Neural progenitor cell (in vitro differentiated cells): ENCODE data around the gene PHF20. TPM values are rescaled to one million over a fixed set of nuclear protein-coding genes. Genes with fewer than 3 reads are reported as not detected.

ENCODE experiments used
- DNase-seq: peaks from one replicate; pipeline ENCODE4 v3.0.0-alpha.2; 2016; ENCODE audit warnings: low spot score
- H2AFZ ChIP-seq: fragments of 200-600 bp; sonication (generic); replicated peaks from 2 replicates; pipeline ENCODE4 v1.6.1; 2016; ENCODE audit warnings: antibody characterized with exemption
- H3F3A ChIP-seq: fragments of 200-600 bp; sonication (generic); 2 replicates; pipeline ENCODE4 v1.6.1; 2016; ENCODE audit warnings: antibody characterized with exemption, low read depth
- H3K27ac ChIP-seq: fragments of 200-600 bp; sonication (generic); 2 replicates; pipeline ENCODE4 v1.5.1; 2016; ENCODE audit warnings: mild to moderate bottlenecking
- H3K27me3 ChIP-seq: fragments of 200-600 bp; sonication (generic); 2 replicates; pipeline ENCODE4 v1.6.1; 2016; ENCODE audit warnings: mild to moderate bottlenecking, moderate library complexity
- H3K36me3 ChIP-seq: fragments of 200-600 bp; sonication (generic); 2 replicates; pipeline ENCODE4 v1.5.1; 2016
- H3K4me1 ChIP-seq: fragments of 200-600 bp; sonication (generic); 2 replicates; pipeline ENCODE4 v1.6.1; 2016; ENCODE audit warnings: mixed run types
- H3K4me2 ChIP-seq: fragments of 200-600 bp; sonication (generic); 2 replicates; pipeline ENCODE4 v1.6.1; 2016
- H3K4me3 ChIP-seq: fragments of 200-600 bp; sonication (generic); 2 replicates; pipeline ENCODE4 v1.5.1; 2016
- H3K79me2 ChIP-seq: fragments of 200-600 bp; sonication (generic); 2 replicates; pipeline ENCODE4 v1.6.1; 2016; ENCODE audit warnings: low read depth
- H3K9ac ChIP-seq: fragments of 200-600 bp; sonication (generic); 2 replicates; pipeline ENCODE4 v1.6.1; 2016
- H3K9me3 ChIP-seq: fragments of 200-600 bp; sonication (generic); 2 replicates; pipeline ENCODE4 v1.5.1; 2016; ENCODE audit warnings: low read depth
- H4K20me1 ChIP-seq: fragments of 200-600 bp; sonication (generic); 2 replicates; pipeline ENCODE4 v1.6.1; 2016; ENCODE audit warnings: low read depth
- H3K27ac Mint-ChIP-seq: 3 replicates; pipeline ENCODE4 v1.8.0; 2021; ENCODE audit warnings: mixed read lengths
- H3K27me3 Mint-ChIP-seq: 2 replicates; pipeline ENCODE4 v1.8.0; 2022; ENCODE audit warnings: low read depth, mild to moderate bottlenecking, inconsistent platforms, moderate library complexity, mixed read lengths; ENCODE audit not compliant: insufficient read depth
- H3K36me3 Mint-ChIP-seq: 3 replicates; pipeline ENCODE4 v1.8.0; 2021; ENCODE audit warnings: mixed read lengths
- H3K4me1 Mint-ChIP-seq: 3 replicates; pipeline ENCODE4 v1.8.0; 2021; ENCODE audit warnings: mixed read lengths
- H3K4me3 Mint-ChIP-seq: 3 replicates; pipeline ENCODE4 v1.8.0; 2021; ENCODE audit warnings: mild to moderate bottlenecking, moderate library complexity, mixed read lengths
- H3K9me3 Mint-ChIP-seq: 3 replicates; pipeline ENCODE4 v1.8.0; 2020; ENCODE audit warnings: mixed read lengths
- EZH2 ChIP-seq: fragments of 200-600 bp; sonication (generic); IDR thresholded peaks from 2 replicates; pipeline ENCODE4 v1.6.1; 2017; ENCODE audit warnings: antibody characterized with exemption, mild to moderate bottlenecking, moderate library complexity
- EZH2phosphoT487 ChIP-seq: fragments of 200-600 bp; sonication (generic); IDR thresholded peaks from 2 replicates; pipeline ENCODE4 v1.6.1; 2017; ENCODE audit warnings: antibody characterized with exemption
- total RNA-seq: library from RNA; depleted of rRNA; stranded (reverse); fragments of >200 nt; gene quantifications from 2 replicates; pipeline ENCODE4 v1.2.3, GENCODE V29; 2015; ENCODE audit warnings: low replicate concordance
- TF ChIP-seq, protein P1 (sequence below): fragments of 200-600 bp; sonication (generic); IDR thresholded peaks from 2 replicates; pipeline ENCODE4 v1.5.1; 2017; ENCODE audit warnings: antibody characterized with exemption, mild to moderate bottlenecking

PHF20 gene
- total RNA-seq, 1 donor from 2014 or later = 54.7 TPM

DNA sequence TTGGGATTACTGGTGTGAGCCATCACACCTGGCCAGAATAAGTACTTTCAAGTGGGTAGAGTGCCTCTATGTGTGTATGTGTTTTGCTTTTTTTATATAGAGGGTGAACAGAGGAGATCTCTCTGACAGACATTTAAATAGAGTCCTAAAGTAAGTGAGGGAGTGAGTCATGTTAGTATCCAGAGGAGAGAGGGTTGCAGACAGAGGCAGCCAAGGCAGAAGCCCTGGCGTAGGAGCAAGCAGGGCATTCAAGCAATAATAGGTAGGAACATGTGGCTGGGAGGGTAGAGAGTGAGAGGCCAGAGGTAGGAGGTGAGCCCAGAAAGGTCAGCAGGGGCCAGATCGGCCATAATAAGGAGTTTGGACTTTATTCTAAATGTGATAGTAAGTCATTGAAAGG lies 48.9 kb downstream of the PHF20 start:
- Histone ChIP-seq H3K4me3 (no peak overlapping the region), H3K27ac (no peak overlapping the region), H2AFZ (no peak overlapping the region), H3K4me1 (no peaks in the 10 kb centered on the region), H3F3A (no peaks in the 10 kb centered on the region), H3K4me2 (no peak overlapping the region), H3K27me3 (no peaks in the 10 kb centered on the region), H3K9me3 (no peaks in the 10 kb centered on the region), H3K79me2 (peaks cover 20% of the 10 kb centered on the region), H3K36me3 (no peaks in the 10 kb centered on the region), H3K9ac (no peak overlapping the region), H4K20me1 (no peaks in the 10 kb centered on the region)
- TF ChIP-seq, protein P1, sequence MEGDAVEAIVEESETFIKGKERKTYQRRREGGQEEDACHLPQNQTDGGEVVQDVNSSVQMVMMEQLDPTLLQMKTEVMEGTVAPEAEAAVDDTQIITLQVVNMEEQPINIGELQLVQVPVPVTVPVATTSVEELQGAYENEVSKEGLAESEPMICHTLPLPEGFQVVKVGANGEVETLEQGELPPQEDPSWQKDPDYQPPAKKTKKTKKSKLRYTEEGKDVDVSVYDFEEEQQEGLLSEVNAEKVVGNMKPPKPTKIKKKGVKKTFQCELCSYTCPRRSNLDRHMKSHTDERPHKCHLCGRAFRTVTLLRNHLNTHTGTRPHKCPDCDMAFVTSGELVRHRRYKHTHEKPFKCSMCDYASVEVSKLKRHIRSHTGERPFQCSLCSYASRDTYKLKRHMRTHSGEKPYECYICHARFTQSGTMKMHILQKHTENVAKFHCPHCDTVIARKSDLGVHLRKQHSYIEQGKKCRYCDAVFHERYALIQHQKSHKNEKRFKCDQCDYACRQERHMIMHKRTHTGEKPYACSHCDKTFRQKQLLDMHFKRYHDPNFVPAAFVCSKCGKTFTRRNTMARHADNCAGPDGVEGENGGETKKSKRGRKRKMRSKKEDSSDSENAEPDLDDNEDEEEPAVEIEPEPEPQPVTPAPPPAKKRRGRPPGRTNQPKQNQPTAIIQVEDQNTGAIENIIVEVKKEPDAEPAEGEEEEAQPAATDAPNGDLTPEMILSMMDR = no peak
- no peak for TF ChIP-seq EZH2phosphoT487
- TF ChIP-seq EZH2 = no peak
- Mint-ChIP-seq H3K36me3 (peaks cover 22% of the 10 kb centered on the region), H3K4me1 (no peaks in the 10 kb centered on the region), H3K27ac (no peak overlapping the region), H3K4me3 (no peak overlapping the region), H3K9me3 (no peaks in the 10 kb centered on the region), H3K27me3 (no peaks in the 10 kb centered on the region)
- DNase-seq = no peak

DNA sequence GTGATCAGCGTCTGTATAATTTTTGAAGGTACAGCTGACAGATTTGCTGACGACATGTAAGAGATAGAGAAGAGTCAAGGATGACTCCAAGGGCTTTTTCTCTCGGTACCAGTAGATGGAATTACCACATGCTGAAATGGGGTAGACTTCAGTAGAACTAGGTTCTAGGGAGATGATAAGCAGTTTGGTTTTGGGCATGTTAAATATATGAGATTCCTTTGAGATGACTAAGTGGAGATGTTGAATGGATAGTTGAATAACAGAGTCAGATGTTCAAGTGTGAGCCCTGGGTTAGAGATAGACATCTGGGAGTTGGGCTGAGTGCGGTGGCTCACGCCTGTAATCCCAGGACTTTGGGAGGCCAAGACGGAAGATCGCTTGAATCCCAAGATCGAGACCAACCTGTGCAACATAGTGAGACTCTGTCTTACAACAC lies 50.0 kb downstream of the PHF20 start:
- H4K20me1 ChIP-seq = no peaks in the 10 kb centered on the region
- H3K9ac ChIP-seq = no peak overlapping the region
- Mint-ChIP-seq H3K9me3 (no peaks in the 10 kb centered on the region), H3K27ac (peak overlapping the region; percentile 0), H3K27me3 (no peaks in the 10 kb centered on the region), H3K4me1 (no peaks in the 10 kb centered on the region), H3K4me3 (no peak overlapping the region), H3K36me3 (peaks cover 22% of the 10 kb centered on the region)
- H3K79me2 ChIP-seq = peaks cover 27% of the 10 kb centered on the region
- H3K36me3 ChIP-seq = no peaks in the 10 kb centered on the region
- no peak overlapping the region for H3K27ac ChIP-seq
- no peak overlapping the region for H2AFZ ChIP-seq
- no peaks in the 10 kb centered on the region for H3K27me3 ChIP-seq
- TF ChIP-seq EZH2phosphoT487 = no peak
- TF ChIP-seq, protein P1 = no peak
- TF ChIP-seq EZH2 = no peak
- no peak overlapping the region for H3K4me2 ChIP-seq
- no peak overlapping the region for H3K4me3 ChIP-seq
- no peaks in the 10 kb centered on the region for H3K9me3 ChIP-seq
- H3F3A ChIP-seq = no peaks in the 10 kb centered on the region
- H3K4me1 ChIP-seq = no peaks in the 10 kb centered on the region
- no peak for DNase-seq

DNA sequence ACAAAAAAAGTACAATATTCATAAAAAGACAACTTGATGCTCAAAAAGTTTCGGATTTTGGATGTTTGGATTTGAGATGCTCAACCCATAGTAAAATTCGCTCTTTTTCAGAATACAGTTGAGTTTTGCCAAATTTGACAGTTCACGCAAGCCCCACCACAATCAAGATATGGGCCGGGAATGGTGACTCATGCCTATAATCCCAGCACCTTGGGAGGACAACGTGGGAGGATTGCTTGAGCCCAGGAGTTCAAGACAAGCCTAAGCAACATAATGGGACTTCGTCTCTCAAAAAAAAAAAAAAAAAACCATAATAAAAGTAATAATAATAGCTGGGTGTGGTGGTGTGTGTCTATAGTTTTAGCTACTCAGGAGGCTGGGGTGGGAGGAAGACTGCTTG lies 51.3 kb downstream of the PHF20 start:
- Histone ChIP-seq H3K4me2 (no peak overlapping the region), H3K4me3 (no peak overlapping the region), H3K9me3 (no peaks in the 10 kb centered on the region), H3F3A (no peaks in the 10 kb centered on the region), H3K27ac (no peak overlapping the region), H2AFZ (no peak overlapping the region), H3K36me3 (no peaks in the 10 kb centered on the region), H3K4me1 (no peaks in the 10 kb centered on the region), H3K27me3 (no peaks in the 10 kb centered on the region), H3K9ac (no peak overlapping the region), H4K20me1 (no peaks in the 10 kb centered on the region), H3K79me2 (peaks cover 27% of the 10 kb centered on the region)
- Mint-ChIP-seq H3K4me1 (peaks cover 3% of the 10 kb centered on the region), H3K9me3 (no peaks in the 10 kb centered on the region), H3K36me3 (peaks cover 22% of the 10 kb centered on the region), H3K27ac (no peak overlapping the region), H3K27me3 (no peaks in the 10 kb centered on the region), H3K4me3 (no peak overlapping the region)
- no peak for DNase-seq
- TF ChIP-seq EZH2 (no peak), EZH2phosphoT487 (no peak)
- TF ChIP-seq, protein P1 = no peak
